Tibial nerve (tissue), 4 donors: Measurements from ENCODE around the gene DDX23. TPM values are rescaled to one million over a fixed set of nuclear protein-coding genes. Genes with fewer than 3 reads are reported as not detected.

ENCODE experiments used
- DNase-seq, 2 donors: peaks; one replicate each; pipeline ENCODE4 v3.0.0-alpha.2; 2019; ENCODE audit warnings: low spot score in 2 of 2
- H3K27ac ChIP-seq, 4 donors: fragments of 200-600 bp; sonication (generic) in 3 of 4; one replicate each; pipeline ENCODE4 v1.5.1; 2017 to 2019; ENCODE audit warnings: mild to moderate bottlenecking in 1 of 4
- H3K27me3 ChIP-seq, 2 donors: fragments of 200-600 bp; sonication (generic) in 1 of 2; one replicate each; pipeline versions ENCODE4 v1.5.1 to v1.6.0; 2017 to 2019
- H3K36me3 ChIP-seq, 3 donors: fragments of 200-600 bp; sonication (generic); one replicate each; pipeline ENCODE4 v1.5.1; 2018 to 2019
- H3K4me1 ChIP-seq, 4 donors: fragments of 200-600 bp; sonication (generic) in 3 of 4; one replicate each; pipeline ENCODE4 v1.5.1; 2017 to 2019
- H3K4me3 ChIP-seq, 4 donors: fragments of 200-600 bp; sonication (generic) in 3 of 4; one replicate each; pipeline ENCODE4 v1.5.1; 2017 to 2019; ENCODE audit warnings: mild to moderate bottlenecking in 1 of 4, moderate library complexity in 1 of 4
- H3K9me3 ChIP-seq, 4 donors: fragments of 200-600 bp; sonication (generic) in 3 of 4; one replicate each; pipeline ENCODE4 v1.5.1; 2017 to 2019
- CTCF ChIP-seq, 5 experiments: fragments of 200-600 bp in 3 of 5; fragments of 450-650 bp in 2 of 5; sonication (generic) in 3 of 5; IDR thresholded peaks; one replicate each; pipeline ENCODE4 v1.5.1; 2016 to 2019; ENCODE audit warnings: antibody characterized with exemption in 5 of 5, mild to moderate bottlenecking in 3 of 5, moderate library complexity in 2 of 5
- EP300 ChIP-seq, 2 donors: sonication (generic); formaldehyde crosslinking; IDR thresholded peaks; one replicate each; pipeline ENCODE4 v1.6.1; 2017; ENCODE audit warnings: antibody characterized with exemption in 2 of 2, mild to moderate bottlenecking in 1 of 2
- POLR2A ChIP-seq, 2 donors: fragments of 450-650 bp; IDR thresholded peaks; one replicate each; pipeline ENCODE4 v1.6.1; 2017; ENCODE audit warnings: antibody characterized with exemption in 2 of 2, mild to moderate bottlenecking in 2 of 2, moderate library complexity in 2 of 2
- WGBS, 2 donors: methylation state at CpG; one replicate each; pipeline ENCODE4 v1.1.5; 2018; 5-methylcytosine and 5-hydroxymethylcytosine counted together
- total RNA-seq, 4 donors: library from RNA; depleted of rRNA; stranded (reverse); fragments of >200 nt; gene quantifications; one replicate each; pipeline ENCODE4 v1.1.0, GENCODE V29; 2016

The DDX23 gene
- total RNA-seq, 4 donors from 2014 or later, result 40.9 to 73.7 (median 49.8) TPM

- Histone ChIP-seq H3K9me3 (no peaks in the 10 kb centered on the region), H3K27me3 (no peaks in the 10 kb centered on the region), H3K4me1 (peaks cover 0 to 48% (median 22%) of the 10 kb centered on the region in 4 donors), H3K36me3 (no peaks in the 10 kb centered on the region), H3K27ac (peak within 1 kb of the TSS; percentile 88 to 93 (median 90)), H3K4me3 (peak within 1 kb of the TSS; percentile 57 to 93 (median 80))
- TF ChIP-seq CTCF (IDR thresholded peaks at IDR 0.05) (no peak), POLR2A (IDR thresholded peaks at IDR 0.05) (peak; percentile 9 to 36), EP300 (IDR thresholded peaks at IDR 0.05) (peak in 1 of 2 donors; percentile 50)
- 0 to 1% methylated on average over 40 to 75 of the region's 86 CpGs for WGBS, 2 donors
- peak; percentile 54 to 58 for DNase-seq
These were observed 62.8 kb downstream of the DDX23 start, which contains the start of gene ADCY6 for GRCh38 chr12:48788854-48789775. TSS of gene ADCY6 (minus strand) at chr12:48789089. CDS start at chr12:48783434, 5,655 bp downstream.

- Histone ChIP-seq H3K27ac (peak overlapping the region; percentile 55 to 93 (median 90)), H3K27me3 (no peaks in the 10 kb centered on the region), H3K4me3 (peak overlapping the region; percentile 57 to 93 (median 80)), H3K9me3 (no peaks in the 10 kb centered on the region), H3K4me1 (peaks cover 0 to 53% (median 22%) of the 10 kb centered on the region in 4 donors), H3K36me3 (no peaks in the 10 kb centered on the region)
- no peak for TF ChIP-seq POLR2A (IDR thresholded peaks at IDR 0.05)
- no peak for TF ChIP-seq CTCF (IDR thresholded peaks at IDR 0.05)
- no peak for TF ChIP-seq EP300 (IDR thresholded peaks at IDR 0.05)
- DNase-seq, result no peak
- WGBS, 2 donors, result 0% methylated on average over 21 to 25 of the region's 25 CpGs
These were observed 63.5 kb downstream of the DDX23 start for GRCh38 chr12:48788524-48788853.

- peak overlapping the region; percentile 55 to 93 (median 90) for H3K27ac ChIP-seq
- TF ChIP-seq POLR2A (IDR thresholded peaks at IDR 0.05), result no peak
- TF ChIP-seq EP300 (IDR thresholded peaks at IDR 0.05), result no peak
- TF ChIP-seq CTCF (IDR thresholded peaks at IDR 0.05), result no peak
- peaks cover 0 to 58% (median 22%) of the 10 kb centered on the region in 4 donors for H3K4me1 ChIP-seq
These were observed 64.0 kb downstream of the DDX23 start for GRCh38 chr12:48787791-48788523.

GRCh38 chr12:48786591-48787544, 65.1 kb downstream of the DDX23 start:
- H3K4me3 ChIP-seq, result peak overlapping the region in 3 of 4 donors; percentile 72 to 93 (median 88)
- peaks cover 0 to 69% (median 23%) of the 10 kb centered on the region in 4 donors for H3K4me1 ChIP-seq
- TF ChIP-seq POLR2A (IDR thresholded peaks at IDR 0.05) (no peak), CTCF (IDR thresholded peaks at IDR 0.05) (no peak), EP300 (IDR thresholded peaks at IDR 0.05) (no peak)
- H3K27ac ChIP-seq, result peak overlapping the region; percentile 55 to 93 (median 90)
- H3K36me3 ChIP-seq, result peaks cover 0 to 14% (median 0%) of the 10 kb centered on the region in 3 donors
- 17 to 23% methylated on average over 7 of the region's 7 CpGs for WGBS, 2 donors
- DNase-seq, result no peak
- H3K27me3 ChIP-seq, result no peaks in the 10 kb centered on the region
- H3K9me3 ChIP-seq, result no peaks in the 10 kb centered on the region

More at GRCh38 chr12:48787791-48788523, 64.0 kb downstream of the DDX23 start:
- Histone ChIP-seq H3K36me3 (peaks cover 0 to 3% (median 0%) of the 10 kb centered on the region in 3 donors), H3K4me3 (peak overlapping the region; percentile 57 to 93 (median 80)), H3K9me3 (no peaks in the 10 kb centered on the region), H3K27me3 (no peaks in the 10 kb centered on the region)
- 2 to 10% methylated on average over 11 of the region's 11 CpGs for WGBS, 2 donors
- no peak for DNase-seq
